ENCODE measurements around the gene TMSB4X. TPM values are rescaled to one million over a fixed set of nuclear protein-coding genes. Genes with fewer than 3 reads are reported as not detected.

TMSB4X gene
- total and polyA plus RNA-seq, 2 of the 13 experiments (the other 11 are each of a cell fraction or from before 2014, with no cell fraction given), result 10.5 to 29.6 TPM

- POLR2A ChIA-PET, result no interaction called here
- Histone ChIP-seq H3K4me3 (replicated peaks in 1 of 3; ENCODE audit: insufficient read depth in 1 of 3, low read depth in 2 of 3, low read length in 3 of 3) (no peak overlapping the region), H3K36me3 (replicated peaks in 1 of 2; ENCODE audit: control insufficient read depth in 1 of 2, insufficient read depth in 2 of 2, low read length in 2 of 2) (no peaks in the 10 kb centered on the region), H3K9me3 (ENCODE audit: low read length) (no peaks in the 10 kb centered on the region), H3K79me2 (ENCODE audit: insufficient read depth, low read length) (no peaks in the 10 kb centered on the region), H3K27ac (ENCODE audit: extremely low read length, insufficient read depth, low read length) (no peak overlapping the region), H3K4me1 (ENCODE audit: insufficient read depth, low read length) (no peaks in the 10 kb centered on the region), H3K4me2 (ENCODE audit: low read depth, low read length) (no peak overlapping the region), H4K20me1 (ENCODE audit: insufficient read depth, low read length) (no peaks in the 10 kb centered on the region), H2AFZ (ENCODE audit: low read length) (no peak overlapping the region), H3K9ac (ENCODE audit: insufficient read depth, low read depth, low read length) (no peak overlapping the region), H3K27me3 (ENCODE audit: control insufficient read depth in 1 of 2, insufficient read depth in 2 of 2, low read length in 2 of 2) (no peaks in the 10 kb centered on the region)
- 43% methylated on average over 6 of the region's 6 CpGs for WGBS (ENCODE audit: low lambda C conversion rate)
- CTCF ChIA-PET (ENCODE audit: low intra/inter-chr PET ratio, low total read pairs), result no interaction called here
- no peak for TF ChIP-seq ZNF672 (CRISPR knock-in tag; IDR thresholded peaks at IDR 0.05)
- TF ChIP-seq ZNF569 (CRISPR knock-in tag; IDR thresholded peaks at IDR 0.05; ENCODE audit: borderline replicate concordance), result no peak
- TF ChIP-seq PCBP1 (IDR thresholded peaks at IDR 0.05; ENCODE audit: borderline replicate concordance, low read depth, low read length), result no peak
- TF ChIP-seq NR0B2 (CRISPR knock-in tag; IDR thresholded peaks at IDR 0.05), result no peak
- no peak for TF ChIP-seq NFE2 (CRISPR knock-in tag; IDR thresholded peaks at IDR 0.05)
- TF ChIP-seq PHF8 (CRISPR knock-in tag; IDR thresholded peaks at IDR 0.05), result no peak
- TF ChIP-seq HMGA1 (CRISPR knock-in tag; conservative IDR thresholded peaks at IDR 0.05), result no peak
- TF ChIP-seq YEATS2 (CRISPR knock-in tag; IDR thresholded peaks at IDR 0.05; ENCODE audit: borderline replicate concordance), result no peak
- TF ChIP-seq GZF1 (CRISPR knock-in tag; IDR thresholded peaks at IDR 0.05), result no peak
- no peak for TF ChIP-seq ZNF597 (CRISPR knock-in tag; IDR thresholded peaks at IDR 0.05)
- no peak for TF ChIP-seq SALL1 (CRISPR knock-in tag; IDR thresholded peaks at IDR 0.05)
- TF ChIP-seq TP53 (CRISPR knock-in tag; conservative IDR thresholded peaks at IDR 0.05), result no peak
- no peak for TF ChIP-seq LCORL (IDR thresholded peaks at IDR 0.05)
- no peak for TF ChIP-seq LCORL (CRISPR knock-in tag; IDR thresholded peaks at IDR 0.05)
- no peak for TF ChIP-seq SRF (IDR thresholded peaks at IDR 0.05; ENCODE audit: low read depth, low read length)
- FAIRE-seq (no peak), ATAC-seq (no peak), DNase-seq (ENCODE audit: low spot score) (no peak)
- BruUV-seq (replicated peaks), result no TSS peak
- intact Hi-C loops (cut with micrococcal nuclease; ENCODE audit: unreplicated experiment) (no loop called here), in situ Hi-C loops (cut with HindIII; ENCODE audit: extremely low pct_ligation_motif_present, low pct_unique_long_range_greater_than_20kb) (no loop called here)
Observed at GRCh38 chrX:12965131-12965940, 9.6 kb upstream of the TMSB4X start.
